NB4 (cell line): ENCODE measurements around the gene SELENOM.

Experiments
- CTCF ChIP-seq: IDR thresholded peaks from one replicate; pipeline ENCODE4 v1.5.1; 2012; ENCODE audit warnings: low read depth, low read length
- MAX ChIP-seq: IDR thresholded peaks from 2 replicates; pipeline ENCODE4 v1.6.1; 2011; ENCODE audit warnings: low read depth, low read length
- MYC ChIP-seq: IDR thresholded peaks from 2 replicates; pipeline ENCODE4 v1.6.1; 2011; ENCODE audit warnings: low read depth, low read length
- POLR2A ChIP-seq: IDR thresholded peaks from 2 replicates; pipeline ENCODE4 v1.6.1; 2011; ENCODE audit warnings: mild to moderate bottlenecking; ENCODE audit not compliant: insufficient read length; ENCODE audit errors: extremely low read depth

- no peak for TF ChIP-seq CTCF
- no peak for TF ChIP-seq MAX
- no peak for TF ChIP-seq POLR2A
- TF ChIP-seq MYC: no peak
Measured at GRCh38 chr22:31124811-31125465, 17.6 kb upstream of the SELENOM start.
